Naive B cell (primary cell): Measurements from ENCODE around the gene MRPS22. TPM values are rescaled to one million over a fixed set of nuclear protein-coding genes. Genes with fewer than 3 reads are reported as not detected.
"Not testable (repeated sequence)": the region's sequence is repeated elsewhere in the genome, so short reads cannot be mapped to it uniquely, and the experiment has no call there.

Source experiments
- ATAC-seq, 2 donors: fragments of 150-1000 bp; cut with Tn5 transposase; 2 replicates each; pipeline ENCODE4 v1.10.0; 2021; ENCODE audit warnings: low read depth in 2 of 2, mild to moderate bottlenecking in 2 of 2, moderate library complexity in 2 of 2
- DNase-seq: peaks from one replicate; pipeline ENCODE4 v3.0.0; 2022
- H3K27ac Mint-ChIP-seq, 6 donors: one replicate each; pipeline ENCODE4 v1.8.0; 2020 to 2022; ENCODE audit warnings: mild to moderate bottlenecking in 6 of 6, mixed read lengths in 6 of 6, moderate library complexity in 5 of 6, inconsistent platforms in 2 of 6
- H3K27me3 Mint-ChIP-seq, 3 donors: one replicate each; pipeline ENCODE4 v1.8.0; 2021 to 2022; ENCODE audit warnings: mixed read lengths in 3 of 3, mild to moderate bottlenecking in 1 of 3
- H3K36me3 Mint-ChIP-seq, 2 donors: one replicate each; pipeline ENCODE4 v1.8.0; 2020 to 2022; ENCODE audit warnings: mixed read lengths in 2 of 2, inconsistent platforms in 1 of 2, mild to moderate bottlenecking in 1 of 2
- H3K4me1 Mint-ChIP-seq, 3 donors: one replicate each; pipeline ENCODE4 v1.8.0; 2020 to 2022; ENCODE audit warnings: mixed read lengths in 3 of 3, inconsistent platforms in 1 of 3, mild to moderate bottlenecking in 1 of 3, moderate library complexity in 1 of 3
- H3K4me3 Mint-ChIP-seq, 8 donors: one replicate each; pipeline ENCODE4 v1.8.0; 2020 to 2022; ENCODE audit warnings: mild to moderate bottlenecking in 8 of 8, mixed read lengths in 8 of 8, moderate library complexity in 8 of 8, inconsistent platforms in 2 of 8
- H3K9me3 Mint-ChIP-seq, 7 donors: one replicate each; pipeline ENCODE4 v1.8.0; 2020 to 2022; ENCODE audit warnings: mixed read lengths in 7 of 7, mild to moderate bottlenecking in 5 of 7, inconsistent platforms in 2 of 7, moderate library complexity in 1 of 7
- polyA plus RNA-seq, 6 donors: library from polyadenylated mRNA; unstranded; fragments of 300-500 nt; fragmentation: Illumina TruSeq; gene quantifications; one replicate each; pipeline ENCODE4 v1.2.3, GENCODE V29; 2021; ENCODE audit warnings: low read depth in 6 of 6

The MRPS22 gene
- polyA plus RNA-seq, 6 donors from 2014 or later: 31.8 to 62.8 (median 40.6) TPM

GRCh38 chr3:139358841-139359562, 15.2 kb downstream of the MRPS22 start:
- H3K27me3 Mint-ChIP-seq: no peaks in the 10 kb centered on the region
- peaks cover 0 to 3% (median 0%) of the 10 kb centered on the region in 3 donors for H3K4me1 Mint-ChIP-seq
- peaks cover 31 to 38% of the 10 kb centered on the region in 2 donors for H3K36me3 Mint-ChIP-seq
- DNase-seq: no peak
- H3K4me3 Mint-ChIP-seq: no peak overlapping the region
- ATAC-seq: no peak
- peak overlapping the region; percentile 24 to 80 (median 58) for H3K27ac Mint-ChIP-seq
- H3K9me3 Mint-ChIP-seq: no peaks in the 10 kb centered on the region

- no peak overlapping the region for H3K4me3 Mint-ChIP-seq
- no peaks in the 10 kb centered on the region for H3K9me3 Mint-ChIP-seq
- no peak for ATAC-seq
- no peak for DNase-seq
- peak overlapping the region in 1 of 6 donors; percentile 40 for H3K27ac Mint-ChIP-seq
- peaks cover 35 to 48% of the 10 kb centered on the region in 2 donors for H3K36me3 Mint-ChIP-seq
- H3K27me3 Mint-ChIP-seq: no peaks in the 10 kb centered on the region
- peaks cover 0 to 6% (median 3%) of the 10 kb centered on the region in 3 donors for H3K4me1 Mint-ChIP-seq
Observed at GRCh38 chr3:139361276-139361675, 17.5 kb downstream of the MRPS22 start.

GRCh38 chr3:139364549-139364948, 20.7 kb downstream of the MRPS22 start:
- H3K4me3 Mint-ChIP-seq: no peak overlapping the region

GRCh38 chr3:139374099-139374498, 30.3 kb downstream of the MRPS22 start:
- no peak overlapping the region for H3K27ac Mint-ChIP-seq
- peaks cover 0 to 5% (median 4%) of the 10 kb centered on the region in 3 donors for H3K4me1 Mint-ChIP-seq
- H3K27me3 Mint-ChIP-seq: no peaks in the 10 kb centered on the region
- H3K9me3 Mint-ChIP-seq: no peaks in the 10 kb centered on the region
- H3K36me3 Mint-ChIP-seq: peaks cover 31 to 48% of the 10 kb centered on the region in 2 donors
- DNase-seq: no peak
- H3K4me3 Mint-ChIP-seq: no peak overlapping the region
- ATAC-seq: no peak

More at GRCh38 chr3:139364549-139364948, 20.7 kb downstream of the MRPS22 start:
- Mint-ChIP-seq H3K27me3 (no peaks in the 10 kb centered on the region), H3K36me3 (peaks cover 31 to 44% of the 10 kb centered on the region in 2 donors), H3K9me3 (no peaks in the 10 kb centered on the region), H3K27ac (no peak overlapping the region), H3K4me1 (peaks cover 0 to 6% (median 0%) of the 10 kb centered on the region in 3 donors)
- ATAC-seq: no peak
- DNase-seq: no peak

GRCh38 chr3:139377378-139377777, 33.6 kb downstream of the MRPS22 start:
- Mint-ChIP-seq H3K9me3 (no peaks in the 10 kb centered on the region), H3K4me3 (no peak overlapping the region), H3K27ac (no peak overlapping the region), H3K27me3 (no peaks in the 10 kb centered on the region), H3K4me1 (peaks cover 3 to 10% (median 6%) of the 10 kb centered on the region in 3 donors), H3K36me3 (peaks cover 35 to 39% of the 10 kb centered on the region in 2 donors)
- DNase-seq (no peak), ATAC-seq (no peak)

GRCh38 chr3:139378587-139379241, 34.9 kb downstream of the MRPS22 start:
- no peak for DNase-seq
- Mint-ChIP-seq H3K36me3 (peaks cover 29 to 36% of the 10 kb centered on the region in 2 donors), H3K4me3 (no peak overlapping the region), H3K27ac (no peak overlapping the region), H3K4me1 (peaks cover 3 to 10% (median 6%) of the 10 kb centered on the region in 3 donors), H3K27me3 (no peaks in the 10 kb centered on the region), H3K9me3 (no peaks in the 10 kb centered on the region)
- ATAC-seq: no peak

- Mint-ChIP-seq H3K27me3 (no peaks in the 10 kb centered on the region), H3K4me3 (no peak overlapping the region), H3K9me3 (no peaks in the 10 kb centered on the region), H3K36me3 (peaks cover 22% of the 10 kb centered on the region in 2 donors), H3K4me1 (peaks cover 6 to 10% (median 7%) of the 10 kb centered on the region in 3 donors), H3K27ac (no peak overlapping the region)
- DNase-seq (no peak), ATAC-seq (no peak)
Observed at GRCh38 chr3:139380575-139380974, 36.8 kb downstream of the MRPS22 start.

GRCh38 chr3:139382291-139382690, 38.5 kb downstream of the MRPS22 start:
- Mint-ChIP-seq H3K36me3 (peaks cover 14 to 21% of the 10 kb centered on the region in 2 donors), H3K4me1 (peaks cover 19 to 22% (median 21%) of the 10 kb centered on the region in 3 donors), H3K27ac (peak overlapping the region in 3 of 6 donors; percentile 26 to 89 (median 36))
- H3K9me3 Mint-ChIP-seq, H3K27me3 Mint-ChIP-seq, DNase-seq, H3K4me3 Mint-ChIP-seq, ATAC-seq: not testable (repeated sequence)

- peak overlapping the region in 4 of 6 donors; percentile 23 to 57 (median 36) for H3K27ac Mint-ChIP-seq
- ATAC-seq (no peak), DNase-seq (no peak)
- peak overlapping the region; percentile 44 to 98 (median 70) for H3K4me3 Mint-ChIP-seq
- no peaks in the 10 kb centered on the region for H3K9me3 Mint-ChIP-seq
- peaks cover 34 to 56% (median 40%) of the 10 kb centered on the region in 3 donors for H3K4me1 Mint-ChIP-seq
- no peaks in the 10 kb centered on the region for H3K27me3 Mint-ChIP-seq
- H3K36me3 Mint-ChIP-seq: no peaks in the 10 kb centered on the region
Observed at GRCh38 chr3:139388077-139388476, 44.3 kb downstream of the MRPS22 start.

- H3K27me3 Mint-ChIP-seq: no peaks in the 10 kb centered on the region
- DNase-seq: no peak
Observed at GRCh38 chr3:139388821-139389551, 45.2 kb downstream of the MRPS22 start.

GRCh38 chr3:139389552-139390368, 45.9 kb downstream of the MRPS22 start, which contains the start of gene COPB2:
Gene COPB2, minus strand, starts transcription at chr3:139389647. Its CDS starts 97 bp downstream, at chr3:139389550.
- Mint-ChIP-seq H3K36me3 (no peaks in the 10 kb centered on the region), H3K9me3 (no peaks in the 10 kb centered on the region), H3K27me3 (no peaks in the 10 kb centered on the region), H3K27ac (peak within 1 kb of the TSS; percentile 97 to 99 (median 99)), H3K4me3 (peak within 1 kb of the TSS; percentile 89 to 100 (median 98)), H3K4me1 (peaks cover 34 to 56% (median 40%) of the 10 kb centered on the region in 3 donors)
- peak; percentile 90 to 92 for ATAC-seq
- peak; percentile 97 for DNase-seq

More at GRCh38 chr3:139388821-139389551, 45.2 kb downstream of the MRPS22 start:
- peak overlapping the region; percentile 97 to 99 (median 99) for H3K27ac Mint-ChIP-seq
- ATAC-seq: peak; percentile 20
- H3K4me1 Mint-ChIP-seq: peaks cover 34 to 56% (median 40%) of the 10 kb centered on the region in 3 donors
- H3K4me3 Mint-ChIP-seq: peak overlapping the region; percentile 89 to 100 (median 98)
- no peaks in the 10 kb centered on the region for H3K9me3 Mint-ChIP-seq
- no peaks in the 10 kb centered on the region for H3K36me3 Mint-ChIP-seq

- Mint-ChIP-seq H3K27ac (no peak overlapping the region), H3K27me3 (no peaks in the 10 kb centered on the region), H3K4me3 (no peak overlapping the region), H3K9me3 (no peaks in the 10 kb centered on the region), H3K36me3 (peaks cover 2 to 6% of the 10 kb centered on the region in 2 donors), H3K4me1 (peaks cover 9 to 18% (median 12%) of the 10 kb centered on the region in 3 donors)
- no peak for DNase-seq
- ATAC-seq: no peak
Observed at GRCh38 chr3:139394116-139394515, 50.3 kb downstream of the MRPS22 start.
